NT2/D1 (cell line): ENCODE data around the gene RIN3.
"Not testable (repeated sequence)": the region's sequence is repeated elsewhere in the genome, so short reads cannot be mapped to it uniquely, and the experiment has no call there.

Experiments used
- DNase-seq: peaks from one replicate; pipeline ENCODE4 v3.0.0-alpha.2; 2011; ENCODE audit warnings: low read depth, low spot score
- H3K27me3 ChIP-seq: 2 replicates; pipeline ENCODE4 v1.6.0; 2011; ENCODE audit warnings: mild to moderate bottlenecking; ENCODE audit not compliant: insufficient read length, insufficient read depth
- H3K36me3 ChIP-seq: 2 replicates; pipeline ENCODE4 v1.6.1; 2011; ENCODE audit warnings: mild to moderate bottlenecking, low read length, mixed read lengths; ENCODE audit not compliant: insufficient read depth, insufficient read length
- H3K4me1 ChIP-seq: 2 replicates; pipeline ENCODE4 v1.5.1; 2011; ENCODE audit not compliant: insufficient read depth, insufficient read length
- H3K4me3 ChIP-seq: 2 replicates; pipeline ENCODE4 v1.5.1; 2011; ENCODE audit warnings: low read depth; ENCODE audit not compliant: insufficient read length
- H3K9ac ChIP-seq: 2 replicates; pipeline ENCODE4 v1.6.0; 2011; ENCODE audit warnings: low read depth; ENCODE audit not compliant: insufficient read length
- H3K9me3 ChIP-seq: 2 replicates; pipeline ENCODE4 v1.5.1; 2011; ENCODE audit warnings: mild to moderate bottlenecking, low read length; ENCODE audit not compliant: insufficient read depth
- SUZ12 ChIP-seq: IDR thresholded peaks from 2 replicates; pipeline ENCODE4 v1.6.1; 2011; ENCODE audit not compliant: insufficient read length, insufficient read depth; ENCODE audit errors: extremely low read depth
- YY1 ChIP-seq: IDR thresholded peaks from 2 replicates; pipeline ENCODE4 v1.6.1; 2011; ENCODE audit not compliant: insufficient read length, insufficient read depth
- ZNF274 ChIP-seq: IDR thresholded peaks from 2 replicates; pipeline ENCODE4 v1.6.1; 2011; ENCODE audit warnings: mild to moderate bottlenecking, low read depth, low read length

RIN3 gene

DNA sequence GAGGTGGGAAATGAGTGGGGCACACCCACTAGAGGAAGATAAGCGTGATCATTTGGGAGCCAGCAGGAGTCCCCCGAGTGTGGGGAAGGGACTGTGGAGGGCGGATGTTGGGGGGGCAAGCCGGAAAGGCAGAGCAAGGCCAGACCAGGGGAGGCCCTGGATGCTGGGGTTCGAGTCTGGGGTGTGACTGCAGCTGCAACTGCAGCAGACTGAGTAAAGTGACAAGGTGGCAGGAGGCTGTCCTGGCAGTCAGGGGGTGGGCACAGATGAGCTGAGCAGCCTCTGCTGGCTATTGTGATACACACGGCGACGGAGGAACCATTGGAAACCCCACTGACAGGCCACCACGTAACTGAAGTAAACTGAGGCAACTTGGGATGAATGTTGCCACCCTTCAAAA lies 124.7 kb downstream of the RIN3 start:
- Histone ChIP-seq H3K4me3 (no peak overlapping the region), H3K4me1 (no peaks in the 10 kb centered on the region), H3K9me3 (no peaks in the 10 kb centered on the region), H3K36me3 (no peaks in the 10 kb centered on the region), H3K27me3 (no peaks in the 10 kb centered on the region), H3K9ac (no peak overlapping the region)
- DNase-seq: no peak
- TF ChIP-seq ZNF274: no peak
- TF ChIP-seq YY1: no peak
- no peak for TF ChIP-seq SUZ12

DNA sequence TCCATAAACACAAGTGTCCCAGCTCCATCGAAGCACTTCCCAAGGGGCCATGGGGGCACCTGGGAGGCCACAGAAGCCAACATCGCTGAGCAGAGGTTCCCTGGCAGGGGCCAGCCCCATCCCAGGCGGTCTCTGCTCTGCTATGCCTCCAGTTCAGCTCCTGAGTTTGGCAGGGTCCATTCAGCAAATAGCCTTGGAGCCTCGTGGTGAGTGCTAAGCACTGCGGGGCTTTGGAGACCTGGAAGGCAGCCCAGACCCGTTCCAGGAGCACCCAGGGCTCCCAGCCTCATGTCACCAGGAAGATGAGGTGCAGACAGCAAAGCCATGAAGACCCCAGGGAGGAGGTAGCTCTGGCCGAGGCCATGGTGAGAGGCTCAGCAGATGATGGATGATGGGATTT lies 125.3 kb downstream of the RIN3 start:
- no peak for DNase-seq
- H3K27me3 ChIP-seq: no peaks in the 10 kb centered on the region
- TF ChIP-seq YY1 (no peak), SUZ12 (no peak), ZNF274 (no peak)
- no peaks in the 10 kb centered on the region for H3K4me1 ChIP-seq
- no peaks in the 10 kb centered on the region for H3K36me3 ChIP-seq
- no peak overlapping the region for H3K9ac ChIP-seq
- H3K9me3 ChIP-seq: no peaks in the 10 kb centered on the region
- no peak overlapping the region for H3K4me3 ChIP-seq

DNA sequence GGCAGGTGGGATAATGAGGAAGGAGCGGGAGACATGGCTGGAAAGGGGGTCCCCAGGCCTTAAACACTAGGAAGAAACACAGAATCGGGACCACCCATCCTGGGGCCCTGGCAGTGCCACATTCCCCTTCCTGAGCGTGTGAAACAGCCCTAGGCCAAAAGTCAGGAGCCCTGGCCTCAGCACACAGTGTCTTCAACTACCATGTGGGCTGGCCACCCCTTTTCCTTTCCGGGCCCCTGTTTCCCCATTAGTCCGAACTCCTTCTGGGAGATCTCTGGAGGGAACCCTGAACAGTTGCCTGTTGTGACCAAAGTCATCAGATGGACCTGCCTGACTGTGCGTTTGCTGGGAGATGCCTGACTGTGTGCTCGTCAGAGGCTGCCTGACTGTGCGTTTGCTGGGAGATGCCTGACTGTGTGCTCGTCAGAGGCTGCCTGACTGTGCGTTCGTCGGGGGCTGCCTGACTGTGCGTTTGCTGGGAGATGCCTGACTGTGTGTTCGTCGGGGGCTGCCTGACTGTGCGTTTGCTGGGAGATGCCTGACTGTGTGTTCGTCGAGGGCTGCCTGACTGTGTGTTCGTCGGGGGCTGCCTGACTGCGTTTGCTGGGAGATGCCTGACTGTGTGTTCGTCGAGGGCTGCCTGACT lies 126.0 kb downstream of the RIN3 start:
- not testable (repeated sequence) for H3K36me3 ChIP-seq, H3K9ac ChIP-seq, H3K27me3 ChIP-seq, H3K4me1 ChIP-seq, H3K4me3 ChIP-seq, DNase-seq, H3K9me3 ChIP-seq

DNA sequence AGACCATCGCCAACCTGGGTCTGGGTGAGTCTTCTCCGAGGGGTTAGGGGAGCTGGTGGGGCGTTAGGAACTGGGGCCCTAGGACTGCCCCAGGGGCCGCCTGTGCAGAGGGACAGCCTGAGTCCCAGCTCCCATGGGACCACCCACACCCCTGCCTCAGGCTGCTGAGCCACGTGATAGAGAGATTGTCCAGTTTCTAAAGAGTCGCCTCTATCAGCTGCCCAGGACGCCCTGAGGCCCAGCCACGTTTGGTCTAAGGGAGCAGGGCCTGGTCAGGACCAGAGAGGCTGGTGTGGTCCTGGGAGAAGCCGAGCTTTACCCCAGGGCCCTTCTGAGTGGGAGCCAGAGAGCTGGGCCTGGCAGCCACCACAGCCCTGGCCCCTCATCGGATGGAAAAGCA lies 127.7 kb downstream of the RIN3 start:
- H3K9ac ChIP-seq: no peak overlapping the region
- H3K4me1 ChIP-seq: no peaks in the 10 kb centered on the region
- H3K27me3 ChIP-seq: no peaks in the 10 kb centered on the region
- DNase-seq: no peak
- no peak overlapping the region for H3K4me3 ChIP-seq
- H3K36me3 ChIP-seq: no peaks in the 10 kb centered on the region
- no peaks in the 10 kb centered on the region; the same call in 1 of the 2 replicates for H3K9me3 ChIP-seq
- no peak for TF ChIP-seq ZNF274
- TF ChIP-seq SUZ12: no peak
- no peak for TF ChIP-seq YY1

DNA sequence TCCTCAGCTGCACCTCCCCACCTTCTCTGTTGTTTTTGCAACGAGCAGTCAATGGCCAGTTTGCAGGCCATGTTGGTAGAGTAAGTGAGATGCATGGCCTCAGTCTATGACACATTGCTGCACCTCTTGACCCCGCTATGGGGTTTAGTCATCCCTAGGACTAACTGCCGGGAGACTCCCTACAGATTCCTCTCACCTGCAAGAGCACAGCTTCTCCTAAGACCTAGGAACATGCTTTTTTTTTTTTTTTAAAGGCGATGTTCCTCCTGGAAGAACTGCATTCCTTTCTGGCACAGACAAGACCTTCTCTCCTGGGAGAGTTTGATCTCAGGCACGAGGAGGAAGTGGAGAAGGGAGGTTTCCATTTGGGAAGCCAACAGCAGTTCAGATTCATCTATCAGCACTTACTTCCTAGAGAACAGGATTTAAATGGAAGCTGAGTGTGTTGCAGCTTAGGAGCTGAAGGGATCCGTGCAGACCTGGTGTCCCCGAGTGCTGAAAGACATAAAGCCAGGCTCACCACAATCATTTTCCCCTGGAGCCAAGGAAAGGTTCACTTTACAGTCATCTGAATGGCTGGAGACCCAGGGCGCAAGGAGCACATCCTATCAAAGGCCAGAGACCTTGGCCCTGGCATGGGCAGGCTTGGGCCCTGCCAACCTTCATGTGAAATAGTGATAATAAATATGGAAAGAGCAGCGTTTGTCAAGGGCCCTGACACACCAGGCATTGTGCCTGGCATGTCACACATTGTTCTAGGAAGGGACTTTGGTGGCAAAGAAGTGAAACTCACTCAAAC lies 130.8 kb downstream of the RIN3 start:
- DNase-seq: no peak
- H3K27me3 ChIP-seq: no peaks in the 10 kb centered on the region
- H3K4me1 ChIP-seq: no peaks in the 10 kb centered on the region
- no peak overlapping the region for H3K9ac ChIP-seq
- no peaks in the 10 kb centered on the region; the same call in 1 of the 2 replicates for H3K9me3 ChIP-seq
- no peaks in the 10 kb centered on the region for H3K36me3 ChIP-seq
- no peak overlapping the region for H3K4me3 ChIP-seq
- TF ChIP-seq SUZ12: no peak
- no peak for TF ChIP-seq ZNF274
- no peak for TF ChIP-seq YY1

DNA sequence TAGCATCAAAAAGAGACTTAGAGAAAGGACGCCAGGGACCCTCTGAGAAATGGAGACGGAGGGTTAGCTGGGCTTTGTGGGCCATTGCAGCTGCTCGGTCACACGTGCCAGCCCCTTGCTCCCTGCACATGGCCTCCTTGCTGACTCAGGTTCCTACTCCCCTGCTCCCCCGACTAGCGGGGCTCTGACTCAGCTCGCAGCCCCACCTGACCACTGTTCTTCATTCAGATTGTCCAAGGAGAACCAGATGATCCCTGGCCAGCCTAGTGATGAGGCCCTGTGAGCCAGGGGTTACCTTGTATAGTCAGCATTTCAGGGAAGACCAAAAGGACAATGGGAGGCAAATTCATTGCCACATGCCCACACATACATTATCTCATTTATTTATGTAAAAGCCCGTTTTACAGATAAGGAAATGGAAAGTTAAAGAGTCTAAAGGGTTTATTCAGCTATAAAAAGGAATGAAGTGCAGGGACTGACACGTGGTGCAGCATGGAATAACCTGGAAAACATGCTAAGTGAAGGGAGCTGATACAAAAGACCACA lies 131.5 kb downstream of the RIN3 start:
- DNase-seq: no peak
- Histone ChIP-seq H3K36me3 (no peaks in the 10 kb centered on the region), H3K4me3 (no peak overlapping the region), H3K27me3 (no peaks in the 10 kb centered on the region), H3K4me1 (no peaks in the 10 kb centered on the region), H3K9ac (no peak overlapping the region), H3K9me3 (no peaks in the 10 kb centered on the region; the same call in 1 of the 2 replicates)
- no peak for TF ChIP-seq YY1
- no peak for TF ChIP-seq SUZ12
- TF ChIP-seq ZNF274: no peak

DNA sequence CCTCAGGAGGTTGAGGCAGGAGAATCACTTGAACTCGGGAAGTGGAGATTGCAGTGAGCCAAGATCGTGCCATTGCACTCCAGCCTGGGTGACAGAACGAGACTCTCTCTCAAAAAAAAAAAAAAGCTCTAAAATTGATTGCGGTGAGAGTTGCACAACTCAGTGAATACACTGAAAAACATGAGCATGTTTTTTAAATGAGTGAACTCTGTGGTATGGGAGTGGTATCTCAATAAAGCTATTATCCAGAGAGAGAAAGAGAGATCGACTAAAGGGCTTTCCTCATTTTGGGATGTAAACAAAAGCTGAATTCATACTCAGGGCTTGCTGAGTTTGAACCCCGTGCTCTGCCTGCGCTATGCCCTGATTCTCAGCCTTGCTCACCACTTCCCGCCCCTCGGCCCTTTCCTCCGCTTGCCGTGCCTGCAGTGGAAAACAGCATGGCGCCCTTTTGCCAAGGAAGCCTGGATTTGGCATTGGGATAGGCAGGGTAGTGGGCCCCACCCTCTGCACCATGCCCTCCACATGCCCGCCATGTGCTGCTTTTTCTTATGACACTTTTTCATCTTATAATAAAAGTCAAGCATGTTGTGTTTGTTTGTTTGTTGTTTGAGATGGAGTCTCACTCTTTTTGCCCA lies 132.4 kb downstream of the RIN3 start:
- no peak for DNase-seq
- H3K9me3 ChIP-seq: no peaks in the 10 kb centered on the region; the same call in 1 of the 2 replicates
- no peak overlapping the region for H3K9ac ChIP-seq
- no peaks in the 10 kb centered on the region for H3K27me3 ChIP-seq
- H3K36me3 ChIP-seq: peaks cover 2% of the 10 kb centered on the region
- no peaks in the 10 kb centered on the region for H3K4me1 ChIP-seq
- no peak overlapping the region for H3K4me3 ChIP-seq
- no peak for TF ChIP-seq ZNF274
- no peak for TF ChIP-seq SUZ12
- no peak for TF ChIP-seq YY1
